RWPE1 (cell line): ENCODE data around the gene ARPC4.

Experiments used
- CTCF ChIA-PET: fragments of 350-600 bp; sonication (Branson Sonifier 250); formaldehyde crosslinking; extraction: SDS; loops from one replicate; lab custom pipeline; 2021; lab: Yijun Ruan, JAX
- POLR2A ChIA-PET: fragments of 400-600 bp; formaldehyde crosslinking; extraction: SDS; loops from one replicate; lab custom pipeline; 2020; ENCODE audit warnings: antibody characterized with exemption; ENCODE audit not compliant: low non-redundant PET; lab: Yijun Ruan, JAX
- DNase-seq: peaks from one replicate; pipeline ENCODE4 v3.0.0; 2012; ENCODE audit warnings: low spot score
- H3K27ac ChIP-seq: fragments of 450-650 bp; 2 replicates; pipeline ENCODE4 v1.5.1; 2017
- CTCF ChIP-seq: fragments of 450-650 bp; conservative IDR thresholded peaks from 2 replicates; pipeline ENCODE4 v1.5.1; 2017; ENCODE audit warnings: low read depth, mild to moderate bottlenecking

The ARPC4 gene

GRCh38 chr3:9792405-9793160 is at the start of gene ARPC4, which contains the start of gene TADA3:
ARPC4 (plus strand) TSS chr3:9793082; CDS start chr3:9793122, 40 bp downstream.
TADA3 (minus strand) TSS chr3:9792473; CDS start chr3:9791466, 1,007 bp downstream.
- ChIA-PET CTCF (interaction anchor here (0.6 kb wide), 1 partner anchor 21 kb away, joined by 4 read pairs; no protein-coding TSS in a partner anchor), POLR2A (interaction anchor here (0.6 kb wide), 1 partner anchor 173 kb away, joined by 3 read pairs; no protein-coding TSS in a partner anchor)
- H3K27ac ChIP-seq, result peak within 1 kb of the TSS; percentile 91
- TF ChIP-seq CTCF, result no peak
- DNase-seq, result peak; percentile 89

- no peak overlapping the region for H3K27ac ChIP-seq
- ChIA-PET POLR2A (no interaction called here), CTCF (interaction anchor here (0.6 kb wide), 1 partner anchor 441 kb away, joined by 4 read pairs; no protein-coding TSS in a partner anchor)
- DNase-seq, result no peak
- no peak for TF ChIP-seq CTCF
Measured at GRCh38 chr3:9743548-9743947, 49.3 kb upstream of the ARPC4 start.

GRCh38 chr3:9744162-9744561 is 48.7 kb upstream of the ARPC4 start:
- POLR2A ChIA-PET, result no interaction called here

GRCh38 chr3:9745521-9745920 is 47.4 kb upstream of the ARPC4 start:
- POLR2A ChIA-PET, result no interaction called here

More at GRCh38 chr3:9744162-9744561, 48.7 kb upstream of the ARPC4 start:
- CTCF ChIA-PET, result no interaction called here
- TF ChIP-seq CTCF, result no peak
- DNase-seq, result no peak
- H3K27ac ChIP-seq, result no peak overlapping the region

GRCh38 chr3:9746330-9746729 is 46.6 kb upstream of the ARPC4 start:
- no peak for TF ChIP-seq CTCF
- CTCF ChIA-PET, result no interaction called here
- DNase-seq, result no peak
- POLR2A ChIA-PET, result no interaction called here
- H3K27ac ChIP-seq, result no peak overlapping the region

More at GRCh38 chr3:9745521-9745920, 47.4 kb upstream of the ARPC4 start:
- CTCF ChIA-PET, result no interaction called here
- no peak for TF ChIP-seq CTCF
- no peak overlapping the region for H3K27ac ChIP-seq
- DNase-seq, result no peak

- CTCF ChIA-PET, result no interaction called here
Measured at GRCh38 chr3:9747267-9747666, 45.6 kb upstream of the ARPC4 start.

More at GRCh38 chr3:9747267-9747666, 45.6 kb upstream of the ARPC4 start:
- peak overlapping the region; percentile 12 for H3K27ac ChIP-seq
- DNase-seq, result no peak
- no peak for TF ChIP-seq CTCF
- POLR2A ChIA-PET, result no interaction called here
